ENCODE results near the gene CARTPT.

DNA sequence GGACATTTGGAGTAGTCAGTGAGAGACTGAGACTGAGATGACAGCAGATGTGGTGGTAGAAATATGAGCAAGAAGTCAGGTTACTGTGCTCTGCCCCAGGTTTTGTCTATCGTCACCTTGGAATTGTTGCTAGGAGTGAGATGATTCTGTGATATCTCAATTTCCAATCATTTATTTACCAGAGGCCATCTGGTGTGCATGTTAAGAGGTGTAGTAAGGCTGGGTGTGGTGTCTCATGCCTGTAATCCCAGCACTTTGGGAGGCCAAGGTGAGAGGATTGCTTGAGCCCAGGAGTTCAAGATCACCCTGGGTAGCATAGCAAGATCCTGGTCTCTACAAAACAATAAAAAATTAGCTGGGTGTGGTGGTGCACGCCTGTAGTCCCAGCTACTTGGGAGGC is 38.6 kb upstream of the CARTPT start:
- TF ChIP-seq, protein P1, sequence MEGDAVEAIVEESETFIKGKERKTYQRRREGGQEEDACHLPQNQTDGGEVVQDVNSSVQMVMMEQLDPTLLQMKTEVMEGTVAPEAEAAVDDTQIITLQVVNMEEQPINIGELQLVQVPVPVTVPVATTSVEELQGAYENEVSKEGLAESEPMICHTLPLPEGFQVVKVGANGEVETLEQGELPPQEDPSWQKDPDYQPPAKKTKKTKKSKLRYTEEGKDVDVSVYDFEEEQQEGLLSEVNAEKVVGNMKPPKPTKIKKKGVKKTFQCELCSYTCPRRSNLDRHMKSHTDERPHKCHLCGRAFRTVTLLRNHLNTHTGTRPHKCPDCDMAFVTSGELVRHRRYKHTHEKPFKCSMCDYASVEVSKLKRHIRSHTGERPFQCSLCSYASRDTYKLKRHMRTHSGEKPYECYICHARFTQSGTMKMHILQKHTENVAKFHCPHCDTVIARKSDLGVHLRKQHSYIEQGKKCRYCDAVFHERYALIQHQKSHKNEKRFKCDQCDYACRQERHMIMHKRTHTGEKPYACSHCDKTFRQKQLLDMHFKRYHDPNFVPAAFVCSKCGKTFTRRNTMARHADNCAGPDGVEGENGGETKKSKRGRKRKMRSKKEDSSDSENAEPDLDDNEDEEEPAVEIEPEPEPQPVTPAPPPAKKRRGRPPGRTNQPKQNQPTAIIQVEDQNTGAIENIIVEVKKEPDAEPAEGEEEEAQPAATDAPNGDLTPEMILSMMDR (IDR thresholded peaks at IDR 0.05 in 4 of 5, conservative IDR thresholded peaks at IDR 0.05 in 1 of 5) = no peak
- TF ChIP-seq POLR2A (IDR thresholded peaks at IDR 0.05) = no peak
